WI38 (cell line): ENCODE results near the gene SERF2.
"Not testable (repeated sequence)": the region's sequence is repeated elsewhere in the genome, so short reads cannot be mapped to it uniquely, and the experiment has no call there.

Experiments used
- H3K4me3 ChIP-seq: 2 replicates; pipeline ENCODE4 v1.5.1; 2011; ENCODE audit warnings: low read depth, mild to moderate bottlenecking, control low read depth, low read length
- TF ChIP-seq, protein P1 (sequence below): IDR thresholded peaks from 2 replicates; pipeline ENCODE4 v1.5.1; 2012; ENCODE audit warnings: low read depth, mild to moderate bottlenecking, control low read depth, low read length

Gene SERF2

DNA sequence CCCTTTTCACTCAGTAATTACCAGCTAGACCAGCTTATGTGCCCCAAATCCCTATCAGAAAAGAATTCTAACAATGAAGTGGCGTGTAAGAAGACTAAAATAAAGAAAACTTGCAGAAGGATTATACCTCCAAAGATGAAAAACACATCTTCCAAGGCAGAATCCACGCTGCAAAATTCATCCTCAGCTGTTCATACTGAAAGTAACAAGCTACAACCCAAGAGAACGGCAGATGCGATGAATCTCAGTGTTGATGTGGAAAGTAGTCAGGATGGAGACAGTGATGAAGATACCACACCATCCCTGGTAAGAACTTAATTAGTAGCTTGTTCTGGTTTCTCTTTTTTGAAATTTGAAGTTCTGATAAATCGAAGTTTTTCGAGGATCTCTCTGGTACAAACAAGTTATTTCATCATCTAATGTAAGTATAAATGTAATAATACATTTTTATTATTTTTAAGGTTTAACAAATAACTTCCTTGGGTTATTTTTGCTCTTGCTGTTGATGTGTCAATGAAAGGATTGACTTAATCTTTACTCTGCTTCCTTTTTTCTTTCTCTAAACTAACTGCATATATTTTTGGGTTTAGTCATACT, 36.0 kb downstream of the SERF2 start:
- TF ChIP-seq, protein P1, sequence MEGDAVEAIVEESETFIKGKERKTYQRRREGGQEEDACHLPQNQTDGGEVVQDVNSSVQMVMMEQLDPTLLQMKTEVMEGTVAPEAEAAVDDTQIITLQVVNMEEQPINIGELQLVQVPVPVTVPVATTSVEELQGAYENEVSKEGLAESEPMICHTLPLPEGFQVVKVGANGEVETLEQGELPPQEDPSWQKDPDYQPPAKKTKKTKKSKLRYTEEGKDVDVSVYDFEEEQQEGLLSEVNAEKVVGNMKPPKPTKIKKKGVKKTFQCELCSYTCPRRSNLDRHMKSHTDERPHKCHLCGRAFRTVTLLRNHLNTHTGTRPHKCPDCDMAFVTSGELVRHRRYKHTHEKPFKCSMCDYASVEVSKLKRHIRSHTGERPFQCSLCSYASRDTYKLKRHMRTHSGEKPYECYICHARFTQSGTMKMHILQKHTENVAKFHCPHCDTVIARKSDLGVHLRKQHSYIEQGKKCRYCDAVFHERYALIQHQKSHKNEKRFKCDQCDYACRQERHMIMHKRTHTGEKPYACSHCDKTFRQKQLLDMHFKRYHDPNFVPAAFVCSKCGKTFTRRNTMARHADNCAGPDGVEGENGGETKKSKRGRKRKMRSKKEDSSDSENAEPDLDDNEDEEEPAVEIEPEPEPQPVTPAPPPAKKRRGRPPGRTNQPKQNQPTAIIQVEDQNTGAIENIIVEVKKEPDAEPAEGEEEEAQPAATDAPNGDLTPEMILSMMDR = no peak
- H3K4me3 ChIP-seq = peak overlapping the region; percentile 73

DNA sequence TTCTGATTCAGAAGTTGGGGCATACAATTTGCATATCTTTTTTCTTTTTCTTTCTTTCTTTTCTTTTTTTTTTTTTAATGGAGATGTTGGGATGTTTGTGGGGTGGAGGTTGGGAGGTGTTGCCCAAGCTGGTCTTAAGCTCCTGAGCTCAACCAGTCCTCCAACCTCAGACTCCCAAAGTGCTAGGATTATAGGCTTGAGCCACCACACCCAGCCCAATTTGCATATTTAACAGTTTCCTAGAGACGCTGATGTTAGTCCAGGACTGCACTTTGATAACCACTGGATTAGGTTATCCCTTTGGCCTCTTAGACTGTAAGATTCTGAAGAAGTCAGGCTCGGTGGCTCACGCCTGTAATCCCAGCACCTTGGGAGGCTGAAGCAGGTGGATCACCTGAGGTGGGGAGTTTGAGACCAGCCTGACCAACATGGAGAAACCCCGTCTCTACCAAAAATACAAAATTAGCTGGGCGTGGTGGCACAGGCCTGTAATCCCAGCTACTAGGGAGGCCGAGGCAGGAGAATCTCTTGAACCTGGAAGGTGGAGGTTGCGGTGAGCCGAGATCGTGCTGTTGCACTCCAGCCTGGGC, 37.9 kb downstream of the SERF2 start:
- not testable (repeated sequence) for H3K4me3 ChIP-seq

DNA sequence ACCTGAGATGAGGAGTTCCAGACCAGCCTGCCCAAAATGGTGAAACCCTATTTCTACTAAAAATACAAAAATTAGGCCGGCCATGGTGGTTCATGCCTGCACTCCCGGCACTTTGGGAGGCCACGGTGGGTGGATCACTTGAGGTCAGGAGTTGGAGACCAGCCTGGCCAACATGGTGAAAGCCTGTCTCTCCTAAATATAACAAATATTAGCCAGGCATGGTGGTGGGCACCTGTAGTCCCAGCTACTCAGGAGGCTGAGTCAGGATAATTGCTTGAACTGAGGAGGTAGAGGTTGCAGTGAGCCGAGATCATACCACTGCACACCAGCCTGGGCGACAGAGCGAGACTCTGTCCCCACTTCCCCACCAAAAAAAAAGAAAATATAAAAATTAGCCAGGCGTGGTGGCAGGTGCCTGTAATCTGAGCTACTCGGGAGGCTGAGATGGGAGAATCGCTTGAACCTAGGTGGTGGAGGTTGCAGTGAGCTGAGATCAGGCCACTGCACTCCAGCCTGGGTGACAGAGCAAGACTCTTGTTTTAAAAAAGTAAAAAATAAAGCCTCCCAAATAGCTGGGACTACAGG, 38.7 kb downstream of the SERF2 start:
- H3K4me3 ChIP-seq = not testable (repeated sequence)

DNA sequence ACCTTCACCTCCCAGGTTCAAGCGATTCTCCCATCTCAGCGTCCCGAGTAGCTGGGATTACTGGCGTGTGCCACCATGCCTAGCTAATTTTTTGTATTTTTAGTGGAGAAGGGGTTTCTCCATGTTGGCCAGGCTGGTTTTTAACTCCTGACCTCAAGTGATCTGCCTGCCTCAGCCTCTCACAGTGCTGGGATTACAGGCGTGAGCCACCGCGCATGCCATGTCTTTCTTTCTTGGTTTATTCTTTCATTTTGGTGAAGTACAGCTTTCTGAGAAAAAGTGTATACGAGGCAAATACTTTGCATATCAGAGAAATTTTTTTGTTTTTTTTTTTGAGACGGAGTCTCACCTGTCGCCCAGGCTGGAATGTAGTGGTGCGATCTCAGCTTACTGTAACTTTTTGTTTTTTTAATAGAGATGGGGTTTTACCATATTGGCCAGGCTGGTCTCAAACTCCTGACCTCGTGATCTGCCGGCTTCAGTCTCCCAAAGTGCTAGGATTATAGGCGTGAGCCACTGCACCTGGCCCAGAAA, 39.5 kb downstream of the SERF2 start:
- not testable (repeated sequence) for H3K4me3 ChIP-seq

DNA sequence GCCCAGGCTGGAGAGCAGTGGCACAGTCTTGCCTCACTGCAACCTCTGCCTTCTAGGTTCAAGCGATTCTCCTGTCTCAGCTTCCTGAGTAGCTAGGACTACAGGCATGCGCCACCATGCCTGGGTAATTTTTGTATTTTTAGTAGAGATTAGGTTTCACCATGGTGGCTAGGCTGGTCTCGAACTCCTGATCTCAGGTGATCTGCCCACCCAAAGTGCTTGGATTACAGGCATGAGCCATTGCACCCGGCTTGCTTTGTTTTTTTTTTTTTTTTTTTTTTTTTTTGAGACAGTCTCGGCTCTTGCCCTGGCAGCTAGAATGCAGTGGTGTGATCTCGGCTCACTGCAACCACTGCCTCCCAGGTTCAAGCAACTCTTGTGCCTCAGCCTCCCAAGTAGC, 40.4 kb downstream of the SERF2 start:
- not testable (repeated sequence) for H3K4me3 ChIP-seq

DNA sequence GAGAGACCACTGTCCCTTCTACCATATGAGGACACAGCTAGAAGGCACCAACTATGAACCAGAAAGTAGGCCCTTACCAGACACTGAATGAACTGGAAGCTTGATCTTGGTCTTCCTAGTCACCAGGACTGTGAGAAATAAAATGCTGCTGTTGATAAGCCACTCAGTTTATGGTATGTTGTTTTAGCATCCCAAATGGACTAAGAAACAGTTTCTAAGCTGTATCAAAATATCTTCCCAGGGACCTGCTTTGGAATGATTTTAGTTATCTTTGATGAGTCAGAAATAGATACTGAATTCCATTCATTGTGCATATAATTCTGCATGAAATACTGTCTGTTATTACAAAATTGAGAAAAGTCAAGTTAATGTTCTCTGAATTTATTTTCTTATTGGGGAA, 53.3 kb downstream of the SERF2 start:
- no peak overlapping the region for H3K4me3 ChIP-seq
- TF ChIP-seq, protein P1 = no peak
